Measurements from ENCODE around the gene ST3GAL2. TPM values are rescaled to one million over a fixed set of nuclear protein-coding genes. Genes with fewer than 3 reads are reported as not detected.

Gene ST3GAL2
- total and polyA plus RNA-seq, 2 donors from 2014 or later, result 10.6 to 28.6 TPM

DNA sequence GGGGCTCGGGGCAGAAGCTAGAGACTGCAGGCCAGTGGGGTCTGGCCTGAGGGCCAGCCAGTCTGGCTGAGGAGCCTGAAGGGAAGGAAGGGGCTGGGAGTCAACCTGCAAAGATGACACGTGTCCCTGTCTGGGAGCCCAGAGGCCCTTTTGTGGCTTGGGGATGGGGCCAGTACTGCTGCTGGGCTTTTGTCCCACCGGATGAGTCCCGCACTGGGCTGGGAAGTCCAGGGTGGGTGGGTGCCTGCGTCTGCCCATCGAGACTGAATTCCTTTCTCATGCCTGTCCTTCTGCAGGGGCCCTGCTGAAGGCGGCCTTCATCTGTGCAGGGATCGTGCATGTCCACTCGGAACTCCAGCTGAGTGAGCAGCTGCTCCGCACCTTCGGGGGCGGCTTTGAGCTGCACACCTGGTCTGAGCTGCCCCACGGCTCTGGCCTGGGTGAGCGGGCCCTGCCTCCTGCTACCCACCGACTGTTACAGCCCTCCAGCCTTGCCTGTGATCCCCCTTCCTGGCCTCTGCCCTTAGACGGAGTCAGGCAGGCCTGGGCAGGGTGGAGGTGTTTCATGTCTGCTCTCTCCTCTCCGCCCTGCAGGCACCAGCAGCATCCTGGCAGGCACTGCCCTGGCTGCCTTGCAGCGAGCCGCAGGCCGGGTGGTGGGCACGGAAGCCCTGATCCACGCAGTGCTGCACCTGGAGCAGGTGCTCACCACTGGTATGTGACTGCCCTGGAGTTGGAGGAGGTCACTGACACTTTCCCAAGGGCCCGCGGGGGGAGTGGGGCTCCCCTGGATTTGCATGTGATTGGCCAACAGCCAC, 36.4 kb upstream of the ST3GAL2 start:
- intact Hi-C loops (cut with DNase I), result no loop called here
- H3K9ac ChIP-seq (ENCODE audit: low read length in 3 of 3), result no peak overlapping the region
- H3K27me3 ChIP-seq (ENCODE audit: control insufficient read depth, insufficient read depth, low read length), result no peaks in the 10 kb centered on the region
- no peak overlapping the region for H3K4me3 ChIP-seq (ENCODE audit: low read length in 3 of 3)
- peaks cover 0 to 3% (median 0%) of the 10 kb centered on the region in 3 donors for H3K4me1 ChIP-seq (ENCODE audit: control insufficient read depth in 2 of 3, insufficient read depth in 2 of 3, low read depth in 1 of 3, low read length in 3 of 3)
- no peak overlapping the region for H3K27ac ChIP-seq (ENCODE audit: low read depth in 2 of 2, low read length in 2 of 2)
- no peak for DNase-seq
- FAIRE-seq, result no peak
- H3K36me3 ChIP-seq (ENCODE audit: control insufficient read depth in 2 of 3, insufficient read depth in 3 of 3, low read length in 3 of 3), result peaks cover 0 to 15% (median 0%) of the 10 kb centered on the region in 3 donors
- TF ChIP-seq, protein P1, sequence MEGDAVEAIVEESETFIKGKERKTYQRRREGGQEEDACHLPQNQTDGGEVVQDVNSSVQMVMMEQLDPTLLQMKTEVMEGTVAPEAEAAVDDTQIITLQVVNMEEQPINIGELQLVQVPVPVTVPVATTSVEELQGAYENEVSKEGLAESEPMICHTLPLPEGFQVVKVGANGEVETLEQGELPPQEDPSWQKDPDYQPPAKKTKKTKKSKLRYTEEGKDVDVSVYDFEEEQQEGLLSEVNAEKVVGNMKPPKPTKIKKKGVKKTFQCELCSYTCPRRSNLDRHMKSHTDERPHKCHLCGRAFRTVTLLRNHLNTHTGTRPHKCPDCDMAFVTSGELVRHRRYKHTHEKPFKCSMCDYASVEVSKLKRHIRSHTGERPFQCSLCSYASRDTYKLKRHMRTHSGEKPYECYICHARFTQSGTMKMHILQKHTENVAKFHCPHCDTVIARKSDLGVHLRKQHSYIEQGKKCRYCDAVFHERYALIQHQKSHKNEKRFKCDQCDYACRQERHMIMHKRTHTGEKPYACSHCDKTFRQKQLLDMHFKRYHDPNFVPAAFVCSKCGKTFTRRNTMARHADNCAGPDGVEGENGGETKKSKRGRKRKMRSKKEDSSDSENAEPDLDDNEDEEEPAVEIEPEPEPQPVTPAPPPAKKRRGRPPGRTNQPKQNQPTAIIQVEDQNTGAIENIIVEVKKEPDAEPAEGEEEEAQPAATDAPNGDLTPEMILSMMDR (IDR thresholded peaks at IDR 0.05; ENCODE audit: borderline replicate concordance, extremely low read depth, insufficient read depth), result no peak
- no peaks in the 10 kb centered on the region for H3K9me3 ChIP-seq (ENCODE audit: control insufficient read depth in 2 of 3, insufficient read depth in 1 of 3, low read length in 3 of 3)

DNA sequence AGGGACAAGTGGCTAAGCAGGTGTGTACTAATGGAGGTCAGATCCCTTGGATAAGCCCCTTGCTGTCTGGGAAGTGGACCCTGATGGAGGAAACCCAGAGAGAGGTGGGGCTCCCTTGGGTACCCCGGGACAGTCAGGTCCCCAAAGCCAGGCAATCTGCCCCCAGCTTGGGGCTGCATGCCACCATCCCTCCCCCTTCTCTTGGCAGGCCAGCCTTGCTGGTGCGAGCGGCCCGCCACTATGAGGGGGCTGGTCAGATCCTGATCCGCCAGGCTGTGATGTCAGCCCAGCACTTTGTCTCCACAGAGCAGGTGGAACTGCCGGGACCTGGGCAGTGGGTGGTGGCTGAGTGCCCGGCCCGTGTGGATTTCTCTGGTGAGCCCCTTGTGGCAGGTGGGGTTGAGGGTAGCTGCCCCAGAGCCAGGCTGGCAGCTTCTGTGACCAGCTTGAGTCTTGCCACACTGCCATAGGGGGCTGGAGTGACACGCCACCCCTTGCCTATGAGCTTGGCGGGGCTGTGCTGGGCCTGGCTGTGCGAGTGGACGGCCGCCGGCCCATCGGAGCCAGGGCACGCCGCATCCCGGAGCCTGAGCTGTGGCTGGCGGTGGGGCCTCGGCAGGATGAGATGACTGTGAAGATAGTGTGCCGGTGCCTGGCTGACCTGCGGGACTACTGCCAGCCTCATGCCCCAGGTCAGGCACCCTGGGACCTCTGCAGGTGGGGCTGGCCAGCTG, 35.6 kb upstream of the ST3GAL2 start:
- TF ChIP-seq, protein P1 (IDR thresholded peaks at IDR 0.05; ENCODE audit: borderline replicate concordance, extremely low read depth, insufficient read depth), result no peak
- no peak for FAIRE-seq
- no peaks in the 10 kb centered on the region for H3K9me3 ChIP-seq (ENCODE audit: control insufficient read depth in 2 of 3, insufficient read depth in 1 of 3, low read length in 3 of 3)
- no peak overlapping the region for H3K4me3 ChIP-seq (ENCODE audit: low read length in 3 of 3)
- peaks cover 0 to 8% (median 0%) of the 10 kb centered on the region in 3 donors for H3K36me3 ChIP-seq (ENCODE audit: control insufficient read depth in 2 of 3, insufficient read depth in 3 of 3, low read length in 3 of 3)
- intact Hi-C loops (cut with DNase I), result no loop called here
- no peak overlapping the region for H3K9ac ChIP-seq (ENCODE audit: low read length in 3 of 3)
- DNase-seq, result no peak
- no peak overlapping the region for H3K27ac ChIP-seq (ENCODE audit: low read depth in 2 of 2, low read length in 2 of 2)
- no peaks in the 10 kb centered on the region for H3K27me3 ChIP-seq (ENCODE audit: control insufficient read depth, insufficient read depth, low read length)
- H3K4me1 ChIP-seq (ENCODE audit: control insufficient read depth in 2 of 3, insufficient read depth in 2 of 3, low read depth in 1 of 3, low read length in 3 of 3), result peaks cover 0 to 3% (median 0%) of the 10 kb centered on the region in 3 donors

DNA sequence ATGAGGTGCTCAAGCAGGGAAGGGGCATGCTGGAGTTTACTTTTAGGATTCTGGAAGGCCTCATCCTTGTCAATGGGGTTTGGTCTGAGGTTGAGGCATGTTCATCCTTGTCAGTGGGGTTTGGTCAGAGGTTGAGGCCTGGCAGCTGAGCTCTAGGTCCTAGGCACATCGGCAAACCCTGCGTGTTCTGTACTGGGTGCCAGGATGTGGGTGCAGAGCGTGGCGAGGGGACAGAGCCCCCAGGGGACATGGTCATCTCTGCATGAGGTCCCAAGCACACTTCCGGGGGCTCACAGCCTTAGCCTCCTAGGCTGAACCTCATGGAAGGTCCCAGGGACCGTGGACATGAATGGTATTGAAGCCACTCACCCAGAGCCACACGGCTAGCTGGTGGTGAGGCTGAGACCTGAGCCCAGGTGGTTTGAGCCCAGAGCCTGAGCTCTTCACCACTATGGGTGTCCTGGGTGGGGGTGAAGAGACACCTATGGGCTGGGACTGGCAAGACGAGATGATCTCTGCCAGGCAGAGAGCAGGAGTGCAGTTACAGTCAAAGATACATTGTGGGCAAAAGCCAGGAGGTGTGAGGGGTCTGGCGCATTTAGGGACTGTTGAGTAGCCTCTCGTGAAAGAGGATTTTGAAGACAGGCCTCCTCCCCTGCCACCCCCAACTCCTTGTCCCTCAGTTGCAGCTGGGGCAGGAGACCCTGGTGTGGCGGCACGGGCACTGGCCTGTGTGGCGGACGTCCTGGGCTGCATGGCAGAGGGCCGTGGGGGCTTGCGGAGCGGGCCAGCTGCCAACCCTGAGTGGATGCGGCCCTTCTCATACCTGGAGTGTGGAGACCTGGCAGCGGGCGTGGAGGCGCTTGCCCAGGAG, 34.8 kb upstream of the ST3GAL2 start:
- Histone ChIP-seq H3K36me3 (ENCODE audit: control insufficient read depth in 2 of 3, insufficient read depth in 3 of 3, low read length in 3 of 3) (peaks cover 0 to 4% (median 0%) of the 10 kb centered on the region in 3 donors), H3K27ac (ENCODE audit: low read depth in 2 of 2, low read length in 2 of 2) (no peak overlapping the region), H3K4me1 (ENCODE audit: control insufficient read depth in 2 of 3, insufficient read depth in 2 of 3, low read depth in 1 of 3, low read length in 3 of 3) (peaks cover 0 to 3% (median 0%) of the 10 kb centered on the region in 3 donors), H3K9ac (ENCODE audit: low read length in 3 of 3) (no peak overlapping the region), H3K27me3 (ENCODE audit: control insufficient read depth, insufficient read depth, low read length) (no peaks in the 10 kb centered on the region), H3K4me3 (ENCODE audit: low read length in 3 of 3) (no peak overlapping the region), H3K9me3 (ENCODE audit: control insufficient read depth in 2 of 3, insufficient read depth in 1 of 3, low read length in 3 of 3) (no peaks in the 10 kb centered on the region)
- FAIRE-seq (no peak), DNase-seq (no peak)
- TF ChIP-seq, protein P1 (IDR thresholded peaks at IDR 0.05; ENCODE audit: borderline replicate concordance, extremely low read depth, insufficient read depth), result no peak
- intact Hi-C loops (cut with DNase I), result no loop called here
